WERI-Rb-1 (cell line): ENCODE data around the gene OR4K13.

Experiments
- DNase-seq: peaks from one replicate; pipeline ENCODE4 v3.0.0-alpha.2; 2020
- H3K27ac ChIP-seq: fragments of 250-450 bp; sonication (Bioruptor Pico); 2 replicates; pipeline ENCODE4 v1.5.1; 2020; ENCODE audit warnings: mild to moderate bottlenecking, moderate library complexity
- H3K27me3 ChIP-seq: fragments of 250-450 bp; sonication (Bioruptor Pico); 2 replicates; pipeline ENCODE4 v1.5.1; 2021; ENCODE audit warnings: mild to moderate bottlenecking, low read depth, moderate library complexity; ENCODE audit not compliant: insufficient read depth, severe bottlenecking
- H3K36me3 ChIP-seq: fragments of 250-450 bp; sonication (Bioruptor Pico); 2 replicates; pipeline ENCODE4 v1.5.1; 2020; ENCODE audit warnings: mild to moderate bottlenecking, moderate library complexity
- H3K4me3 ChIP-seq: 2 replicates; pipeline ENCODE4 v1.5.1; 2011; ENCODE audit warnings: low read depth, mild to moderate bottlenecking, control low read depth, low read length
- H3K9me3 ChIP-seq: fragments of 250-450 bp; sonication (Bioruptor Pico); 2 replicates; pipeline ENCODE4 v1.5.1; 2021; ENCODE audit warnings: mild to moderate bottlenecking, moderate library complexity; ENCODE audit not compliant: severe bottlenecking
- TF ChIP-seq, protein P1 (sequence below): IDR thresholded peaks from 2 replicates; pipeline ENCODE4 v1.5.1; 2011; ENCODE audit warnings: low read depth, mild to moderate bottlenecking, control low read depth, inconsistent platforms, low read length

Gene OR4K13, protein sequence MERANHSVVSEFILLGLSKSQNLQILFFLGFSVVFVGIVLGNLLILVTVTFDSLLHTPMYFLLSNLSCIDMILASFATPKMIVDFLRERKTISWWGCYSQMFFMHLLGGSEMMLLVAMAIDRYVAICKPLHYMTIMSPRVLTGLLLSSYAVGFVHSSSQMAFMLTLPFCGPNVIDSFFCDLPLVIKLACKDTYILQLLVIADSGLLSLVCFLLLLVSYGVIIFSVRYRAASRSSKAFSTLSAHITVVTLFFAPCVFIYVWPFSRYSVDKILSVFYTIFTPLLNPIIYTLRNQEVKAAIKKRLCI

DNA sequence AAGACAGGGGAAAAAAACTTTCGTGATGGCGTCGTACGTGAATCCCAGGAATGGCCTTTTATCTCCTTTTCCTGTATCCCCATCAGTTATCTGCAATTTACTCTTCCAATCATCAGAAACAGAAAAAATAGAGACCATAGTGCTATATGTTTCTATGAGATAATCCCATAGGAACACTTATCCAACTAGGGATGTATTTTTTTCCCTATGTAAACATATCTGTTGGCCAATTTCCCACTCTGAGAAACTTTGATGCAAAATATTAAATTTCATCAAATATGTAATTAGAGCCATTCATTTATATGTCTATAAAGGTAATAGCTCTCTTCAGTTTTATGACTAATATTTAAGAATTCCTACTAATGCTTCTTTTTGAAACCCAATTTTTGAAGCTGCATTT is at the start of gene OR4K13:
OR4K13 (minus strand) TSS at position 101 of the 400 bp plus-strand sequence. CDS start 1,280 bp downstream, outside the sequence.
- no peaks in the 10 kb centered on the region for H3K9me3 ChIP-seq
- H3K27ac ChIP-seq, result no peak within 1 kb of the TSS
- no peak within 1 kb of the TSS for H3K4me3 ChIP-seq
- TF ChIP-seq, protein P1, sequence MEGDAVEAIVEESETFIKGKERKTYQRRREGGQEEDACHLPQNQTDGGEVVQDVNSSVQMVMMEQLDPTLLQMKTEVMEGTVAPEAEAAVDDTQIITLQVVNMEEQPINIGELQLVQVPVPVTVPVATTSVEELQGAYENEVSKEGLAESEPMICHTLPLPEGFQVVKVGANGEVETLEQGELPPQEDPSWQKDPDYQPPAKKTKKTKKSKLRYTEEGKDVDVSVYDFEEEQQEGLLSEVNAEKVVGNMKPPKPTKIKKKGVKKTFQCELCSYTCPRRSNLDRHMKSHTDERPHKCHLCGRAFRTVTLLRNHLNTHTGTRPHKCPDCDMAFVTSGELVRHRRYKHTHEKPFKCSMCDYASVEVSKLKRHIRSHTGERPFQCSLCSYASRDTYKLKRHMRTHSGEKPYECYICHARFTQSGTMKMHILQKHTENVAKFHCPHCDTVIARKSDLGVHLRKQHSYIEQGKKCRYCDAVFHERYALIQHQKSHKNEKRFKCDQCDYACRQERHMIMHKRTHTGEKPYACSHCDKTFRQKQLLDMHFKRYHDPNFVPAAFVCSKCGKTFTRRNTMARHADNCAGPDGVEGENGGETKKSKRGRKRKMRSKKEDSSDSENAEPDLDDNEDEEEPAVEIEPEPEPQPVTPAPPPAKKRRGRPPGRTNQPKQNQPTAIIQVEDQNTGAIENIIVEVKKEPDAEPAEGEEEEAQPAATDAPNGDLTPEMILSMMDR, result no peak
- no peaks in the 10 kb centered on the region for H3K36me3 ChIP-seq
- H3K27me3 ChIP-seq, result peaks cover 27% of the 10 kb centered on the region
- DNase-seq, result no peak

DNA sequence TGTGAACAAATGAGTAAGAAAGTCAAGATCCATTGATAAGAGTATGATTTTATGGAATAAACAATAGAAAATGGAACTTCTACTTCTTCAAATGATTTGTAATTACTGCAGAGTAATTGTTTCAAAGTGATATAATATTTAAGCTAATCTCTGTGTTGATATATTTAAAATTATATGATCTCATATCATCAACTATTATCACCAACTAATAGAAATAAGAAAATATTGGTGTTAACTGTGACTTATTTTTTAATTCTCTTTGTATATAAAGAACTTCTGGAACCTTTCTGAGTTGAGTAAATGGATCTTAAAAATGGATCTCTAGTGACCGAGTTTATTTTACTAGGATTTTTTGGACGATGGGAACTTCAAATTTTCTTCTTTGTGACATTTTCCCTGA is 23.9 kb upstream of the OR4K13 start, which contains the start of gene OR4L1:
OR4L1 (plus strand) TSS at position 301 of the 400 bp plus-strand sequence; CDS start at position 301, 0 bp downstream.
- TF ChIP-seq, protein P1, result no peak
- no peak for DNase-seq
- no peak within 1 kb of the TSS for H3K27ac ChIP-seq

DNA sequence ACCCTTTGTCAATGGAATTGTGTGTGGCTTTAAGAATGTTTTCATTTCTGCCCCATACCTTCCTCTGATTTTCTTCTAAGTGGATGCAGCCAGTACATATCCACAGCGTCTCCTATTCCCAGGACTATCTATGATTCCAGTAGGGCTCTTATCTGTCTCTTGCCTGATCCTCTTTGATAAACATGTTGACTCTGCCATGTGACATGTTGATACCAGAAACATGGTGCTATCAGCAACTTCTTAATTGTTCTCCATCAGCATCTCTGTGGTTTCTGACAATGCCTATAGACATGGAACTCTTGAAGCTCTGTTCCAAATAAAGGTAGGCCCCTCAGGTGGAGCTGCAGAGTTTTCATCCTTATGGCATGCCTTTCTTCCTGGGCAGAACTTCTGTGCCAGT is 12.4 kb upstream of the OR4K13 start:
- H3K27me3 ChIP-seq, result peaks cover 33% of the 10 kb centered on the region
- H3K27ac ChIP-seq, result no peak overlapping the region
- H3K9me3 ChIP-seq, result no peaks in the 10 kb centered on the region
- no peak overlapping the region for H3K4me3 ChIP-seq
- no peaks in the 10 kb centered on the region for H3K36me3 ChIP-seq
- no peak for DNase-seq
- TF ChIP-seq, protein P1, result no peak

More for the DNA sequence above, 23.9 kb upstream of the OR4K13 start, which contains the start of gene OR4L1:
- Histone ChIP-seq H3K4me3 (no peak within 1 kb of the TSS), H3K27me3 (peaks cover 15% of the 10 kb centered on the region), H3K36me3 (no peaks in the 10 kb centered on the region), H3K9me3 (no peaks in the 10 kb centered on the region)

DNA sequence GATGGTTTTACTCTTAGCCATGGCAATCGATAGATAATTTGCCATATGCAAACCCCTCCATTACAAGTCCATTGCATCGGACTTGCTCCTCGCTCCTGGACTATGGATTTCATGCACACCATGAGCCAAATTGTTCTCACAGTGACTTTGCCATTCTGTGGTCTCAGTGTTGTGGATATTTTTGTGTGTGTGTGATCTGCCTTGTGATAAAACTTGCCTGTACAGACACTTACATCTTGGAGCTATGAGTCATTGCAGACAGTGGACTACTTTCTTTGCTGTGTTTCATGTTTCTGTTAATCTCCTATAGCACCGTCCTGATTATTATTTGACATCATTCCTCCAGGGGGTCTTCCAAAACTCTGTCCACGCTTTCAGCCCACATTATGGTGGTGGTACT is 8.4 kb upstream of the OR4K13 start:
- Histone ChIP-seq H3K27ac (no peak overlapping the region), H3K27me3 (peaks cover 8% of the 10 kb centered on the region), H3K9me3 (no peaks in the 10 kb centered on the region), H3K4me3 (no peak overlapping the region), H3K36me3 (no peaks in the 10 kb centered on the region)
- TF ChIP-seq, protein P1, result no peak
- DNase-seq, result no peak

DNA sequence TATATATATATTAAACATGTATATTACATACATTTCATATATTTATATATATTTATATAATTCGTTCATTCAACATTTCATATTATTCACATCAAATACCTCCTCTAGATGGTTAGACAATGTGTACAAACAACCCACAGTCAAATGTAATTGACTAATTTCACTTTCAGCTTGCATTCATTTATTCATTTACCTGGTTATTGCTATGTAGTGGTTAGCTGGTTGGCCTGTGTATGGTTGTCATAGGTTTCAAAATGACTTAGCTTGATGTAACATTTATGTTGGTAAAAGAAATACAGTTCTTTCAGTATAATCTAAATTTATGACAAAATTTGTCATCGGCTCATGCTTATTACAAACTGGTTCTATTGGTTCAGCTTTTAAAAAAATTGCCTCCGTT is 389 bp downstream of the OR4K13 start:
- no peaks in the 10 kb centered on the region for H3K36me3 ChIP-seq
- H3K9me3 ChIP-seq, result no peaks in the 10 kb centered on the region
- H3K4me3 ChIP-seq, result no peak overlapping the region
- H3K27me3 ChIP-seq, result peaks cover 32% of the 10 kb centered on the region
- no peak for DNase-seq
- TF ChIP-seq, protein P1, result no peak
- H3K27ac ChIP-seq, result no peak overlapping the region
